ENCODE measurements around the gene BMP3.
A peak's percentile ranks its signal among the peaks of the same experiment; 100 is the strongest.

The BMP3 gene

GRCh38 chr4:81032771-81033684 lies 2.5 kb downstream of the BMP3 start (continued):
- TF ChIP-seq ZNF785 (tag by site-specific recombination; IDR thresholded peaks at IDR 0.05) (no peak), ZNF23 (tag by site-specific recombination; IDR thresholded peaks at IDR 0.05; ENCODE audit: borderline replicate concordance) (no peak), KLF8 (tag by site-specific recombination; IDR thresholded peaks at IDR 0.05) (peak; percentile 66), YY2 (tag by site-specific recombination; IDR thresholded peaks at IDR 0.05) (no peak), ZNF571 (tag by site-specific recombination; IDR thresholded peaks at IDR 0.05) (no peak), ZNF623 (tag by site-specific recombination; IDR thresholded peaks at IDR 0.05) (no peak), ZNF138 (tag by site-specific recombination; IDR thresholded peaks at IDR 0.05; ENCODE audit: borderline replicate concordance) (no peak), ZNF121 (tag by site-specific recombination; IDR thresholded peaks at IDR 0.05) (no peak), ZNF473 (tag by site-specific recombination; IDR thresholded peaks at IDR 0.05) (no peak), FEZF1 (tag by site-specific recombination; IDR thresholded peaks at IDR 0.05) (peak; percentile 52), GLIS1 (tag by site-specific recombination; IDR thresholded peaks at IDR 0.05) (peak; percentile 68), ZNF843 (tag by site-specific recombination; IDR thresholded peaks at IDR 0.05) (peak; percentile 73), ZNF501 (tag by site-specific recombination; IDR thresholded peaks at IDR 0.05) (no peak), KLF1 (tag by site-specific recombination; IDR thresholded peaks at IDR 0.05) (no peak), ZNF221 (tag by site-specific recombination; IDR thresholded peaks at IDR 0.05; ENCODE audit: borderline replicate concordance) (no peak), ZNF510 (tag by site-specific recombination; IDR thresholded peaks at IDR 0.05; ENCODE audit: insufficient replicate concordance) (no peak), ATF2 (tag by site-specific recombination; IDR thresholded peaks at IDR 0.05; ENCODE audit: low read depth) (no peak), ZNF140 (tag by site-specific recombination; IDR thresholded peaks at IDR 0.05) (no peak), ZNF248 (tag by site-specific recombination; IDR thresholded peaks at IDR 0.05) (no peak), ZNF529 (tag by site-specific recombination; IDR thresholded peaks at IDR 0.05; ENCODE audit: insufficient replicate concordance) (no peak), ZNF266 (tag by site-specific recombination; IDR thresholded peaks at IDR 0.05; ENCODE audit: low read depth) (no peak)
- TF ChIP-seq, protein P1, sequence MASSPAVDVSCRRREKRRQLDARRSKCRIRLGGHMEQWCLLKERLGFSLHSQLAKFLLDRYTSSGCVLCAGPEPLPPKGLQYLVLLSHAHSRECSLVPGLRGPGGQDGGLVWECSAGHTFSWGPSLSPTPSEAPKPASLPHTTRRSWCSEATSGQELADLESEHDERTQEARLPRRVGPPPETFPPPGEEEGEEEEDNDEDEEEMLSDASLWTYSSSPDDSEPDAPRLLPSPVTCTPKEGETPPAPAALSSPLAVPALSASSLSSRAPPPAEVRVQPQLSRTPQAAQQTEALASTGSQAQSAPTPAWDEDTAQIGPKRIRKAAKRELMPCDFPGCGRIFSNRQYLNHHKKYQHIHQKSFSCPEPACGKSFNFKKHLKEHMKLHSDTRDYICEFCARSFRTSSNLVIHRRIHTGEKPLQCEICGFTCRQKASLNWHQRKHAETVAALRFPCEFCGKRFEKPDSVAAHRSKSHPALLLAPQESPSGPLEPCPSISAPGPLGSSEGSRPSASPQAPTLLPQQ (tag by site-specific recombination; IDR thresholded peaks at IDR 0.05): no peak
- TF ChIP-seq, protein P2, sequence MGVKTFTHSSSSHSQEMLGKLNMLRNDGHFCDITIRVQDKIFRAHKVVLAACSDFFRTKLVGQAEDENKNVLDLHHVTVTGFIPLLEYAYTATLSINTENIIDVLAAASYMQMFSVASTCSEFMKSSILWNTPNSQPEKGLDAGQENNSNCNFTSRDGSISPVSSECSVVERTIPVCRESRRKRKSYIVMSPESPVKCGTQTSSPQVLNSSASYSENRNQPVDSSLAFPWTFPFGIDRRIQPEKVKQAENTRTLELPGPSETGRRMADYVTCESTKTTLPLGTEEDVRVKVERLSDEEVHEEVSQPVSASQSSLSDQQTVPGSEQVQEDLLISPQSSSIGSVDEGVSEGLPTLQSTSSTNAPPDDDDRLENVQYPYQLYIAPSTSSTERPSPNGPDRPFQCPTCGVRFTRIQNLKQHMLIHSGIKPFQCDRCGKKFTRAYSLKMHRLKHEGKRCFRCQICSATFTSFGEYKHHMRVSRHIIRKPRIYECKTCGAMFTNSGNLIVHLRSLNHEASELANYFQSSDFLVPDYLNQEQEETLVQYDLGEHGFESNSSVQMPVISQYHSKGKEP (tag by site-specific recombination; IDR thresholded peaks at IDR 0.05): peak; percentile 76
- TF ChIP-seq, protein P3, sequence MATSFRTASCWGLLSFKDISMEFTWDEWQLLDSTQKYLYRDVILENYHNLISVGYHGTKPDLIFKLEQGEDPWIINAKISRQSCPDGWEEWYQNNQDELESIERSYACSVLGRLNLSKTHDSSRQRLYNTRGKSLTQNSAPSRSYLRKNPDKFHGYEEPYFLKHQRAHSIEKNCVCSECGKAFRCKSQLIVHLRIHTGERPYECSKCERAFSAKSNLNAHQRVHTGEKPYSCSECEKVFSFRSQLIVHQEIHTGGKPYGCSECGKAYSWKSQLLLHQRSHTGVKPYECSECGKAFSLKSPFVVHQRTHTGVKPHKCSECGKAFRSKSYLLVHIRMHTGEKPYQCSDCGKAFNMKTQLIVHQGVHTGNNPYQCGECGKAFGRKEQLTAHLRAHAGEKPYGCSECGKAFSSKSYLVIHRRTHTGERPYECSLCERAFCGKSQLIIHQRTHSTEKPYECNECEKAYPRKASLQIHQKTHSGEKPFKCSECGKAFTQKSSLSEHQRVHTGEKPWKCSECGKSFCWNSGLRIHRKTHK (tag by site-specific recombination; IDR thresholded peaks at IDR 0.05): no peak
- TF ChIP-seq, protein P4, sequence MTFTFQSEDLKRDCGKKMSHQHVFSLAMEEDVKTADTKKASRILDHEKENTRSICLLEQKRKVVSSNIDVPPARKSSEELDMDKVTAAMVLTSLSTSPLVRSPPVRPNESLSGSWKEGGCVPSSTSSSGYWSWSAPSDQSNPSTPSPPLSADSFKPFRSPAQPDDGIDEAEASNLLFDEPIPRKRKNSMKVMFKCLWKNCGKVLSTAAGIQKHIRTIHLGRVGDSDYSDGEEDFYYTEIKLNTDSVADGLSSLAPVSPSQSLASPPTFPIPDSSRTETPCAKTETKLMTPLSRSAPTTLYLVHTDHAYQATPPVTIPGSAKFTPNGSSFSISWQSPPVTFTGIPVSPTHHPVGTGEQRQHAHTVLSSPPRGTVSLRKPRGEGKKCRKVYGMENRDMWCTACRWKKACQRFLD (tag by site-specific recombination; IDR thresholded peaks at IDR 0.05): no peak
- TF ChIP-seq, protein P5, sequence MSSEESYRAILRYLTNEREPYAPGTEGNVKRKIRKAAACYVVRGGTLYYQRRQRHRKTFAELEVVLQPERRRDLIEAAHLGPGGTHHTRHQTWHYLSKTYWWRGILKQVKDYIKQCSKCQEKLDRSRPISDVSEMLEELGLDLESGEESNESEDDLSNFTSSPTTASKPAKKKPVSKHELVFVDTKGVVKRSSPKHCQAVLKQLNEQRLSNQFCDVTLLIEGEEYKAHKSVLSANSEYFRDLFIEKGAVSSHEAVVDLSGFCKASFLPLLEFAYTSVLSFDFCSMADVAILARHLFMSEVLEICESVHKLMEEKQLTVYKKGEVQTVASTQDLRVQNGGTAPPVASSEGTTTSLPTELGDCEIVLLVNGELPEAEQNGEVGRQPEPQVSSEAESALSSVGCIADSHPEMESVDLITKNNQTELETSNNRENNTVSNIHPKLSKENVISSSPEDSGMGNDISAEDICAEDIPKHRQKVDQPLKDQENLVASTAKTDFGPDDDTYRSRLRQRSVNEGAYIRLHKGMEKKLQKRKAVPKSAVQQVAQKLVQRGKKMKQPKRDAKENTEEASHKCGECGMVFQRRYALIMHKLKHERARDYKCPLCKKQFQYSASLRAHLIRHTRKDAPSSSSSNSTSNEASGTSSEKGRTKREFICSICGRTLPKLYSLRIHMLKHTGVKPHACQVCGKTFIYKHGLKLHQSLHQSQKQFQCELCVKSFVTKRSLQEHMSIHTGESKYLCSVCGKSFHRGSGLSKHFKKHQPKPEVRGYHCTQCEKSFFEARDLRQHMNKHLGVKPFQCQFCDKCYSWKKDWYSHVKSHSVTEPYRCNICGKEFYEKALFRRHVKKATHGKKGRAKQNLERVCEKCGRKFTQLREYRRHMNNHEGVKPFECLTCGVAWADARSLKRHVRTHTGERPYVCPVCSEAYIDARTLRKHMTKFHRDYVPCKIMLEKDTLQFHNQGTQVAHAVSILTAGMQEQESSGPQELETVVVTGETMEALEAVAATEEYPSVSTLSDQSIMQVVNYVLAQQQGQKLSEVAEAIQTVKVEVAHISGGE (tag by site-specific recombination; conservative IDR thresholded peaks at IDR 0.05; ENCODE audit: low read depth): no peak
- TF ChIP-seq, protein P6, sequence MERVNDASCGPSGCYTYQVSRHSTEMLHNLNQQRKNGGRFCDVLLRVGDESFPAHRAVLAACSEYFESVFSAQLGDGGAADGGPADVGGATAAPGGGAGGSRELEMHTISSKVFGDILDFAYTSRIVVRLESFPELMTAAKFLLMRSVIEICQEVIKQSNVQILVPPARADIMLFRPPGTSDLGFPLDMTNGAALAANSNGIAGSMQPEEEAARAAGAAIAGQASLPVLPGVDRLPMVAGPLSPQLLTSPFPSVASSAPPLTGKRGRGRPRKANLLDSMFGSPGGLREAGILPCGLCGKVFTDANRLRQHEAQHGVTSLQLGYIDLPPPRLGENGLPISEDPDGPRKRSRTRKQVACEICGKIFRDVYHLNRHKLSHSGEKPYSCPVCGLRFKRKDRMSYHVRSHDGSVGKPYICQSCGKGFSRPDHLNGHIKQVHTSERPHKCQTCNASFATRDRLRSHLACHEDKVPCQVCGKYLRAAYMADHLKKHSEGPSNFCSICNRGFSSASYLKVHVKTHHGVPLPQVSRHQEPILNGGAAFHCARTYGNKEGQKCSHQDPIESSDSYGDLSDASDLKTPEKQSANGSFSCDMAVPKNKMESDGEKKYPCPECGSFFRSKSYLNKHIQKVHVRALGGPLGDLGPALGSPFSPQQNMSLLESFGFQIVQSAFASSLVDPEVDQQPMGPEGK (tag by site-specific recombination; IDR thresholded peaks at IDR 0.05): no peak
